GM12891 (cell line): ENCODE measurements around the gene LMO1.

Source experiments
- POLR2A ChIP-seq: IDR thresholded peaks from 2 replicates; pipeline ENCODE4 v1.6.1; 2011; ENCODE audit warnings: low read depth, low read length, control low read depth
- POLR2AphosphoS5 ChIP-seq: IDR thresholded peaks from 2 replicates; pipeline ENCODE4 v1.6.1; 2011; ENCODE audit warnings: low read depth, low read length, control low read depth
- POU2F2 ChIP-seq: IDR thresholded peaks from 2 replicates; pipeline ENCODE4 v1.6.1; 2011; ENCODE audit warnings: low read depth, mild to moderate bottlenecking, control low read depth, low read length, moderate library complexity
- SPI1 ChIP-seq: IDR thresholded peaks from 2 replicates; pipeline ENCODE4 v1.6.1; 2011; ENCODE audit warnings: low read depth, low read length, control low read depth
- TAF1 ChIP-seq: IDR thresholded peaks from 2 replicates; pipeline ENCODE4 v1.6.1; 2011; ENCODE audit warnings: low read depth, low read length, control low read depth

DNA sequence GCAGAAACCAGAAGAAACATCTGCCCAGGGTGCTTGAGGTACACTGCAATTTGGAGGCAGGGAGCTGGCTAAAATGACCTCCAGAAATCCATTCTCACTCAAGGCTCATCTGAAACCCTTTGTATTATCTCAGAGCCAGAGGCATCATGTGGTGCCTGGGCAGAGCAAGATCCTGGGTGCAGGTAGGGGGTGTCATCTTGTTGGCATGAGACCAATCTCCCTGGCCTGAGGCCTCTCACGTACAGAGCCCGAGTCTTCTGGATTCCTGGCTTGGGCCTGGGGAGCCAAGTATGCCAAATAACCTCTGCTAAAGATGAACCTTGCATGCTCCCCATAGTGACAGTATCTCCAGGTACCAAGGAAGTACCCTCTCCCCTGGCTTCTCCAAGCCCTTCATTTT is 2.4 kb downstream of the LMO1 start:
- TF ChIP-seq POLR2AphosphoS5 (no peak), TAF1 (no peak), POLR2A (no peak), POU2F2 (no peak), SPI1 (no peak)
